GOT3 (cell line): ENCODE measurements around the gene EIF6.
"Not testable (repeated sequence)": the region's sequence is repeated elsewhere in the genome, so short reads cannot be mapped to it uniquely, and the experiment has no call there.

Source experiments
- DNase-seq: peaks from one replicate; lab custom pipeline; 2025; ENCODE audit warnings: mixed read lengths; lab: John Stamatoyannopoulos, UW

EIF6 gene

GRCh38 chr20:35277531-35278395, 6.8 kb downstream of the EIF6 start, which contains the start of gene MMP24OS:
Gene MMP24OS, minus strand, starts transcription at chr20:35278122. Its CDS starts 193 bp downstream, at chr20:35277929.
- peak; percentile 66 for DNase-seq

- DNase-seq, result no peak
Observed at GRCh38 chr20:35277127-35277526, 7.4 kb downstream of the EIF6 start.

- no peak for DNase-seq
Observed at GRCh38 chr20:35276408-35276807, 8.2 kb downstream of the EIF6 start.

- DNase-seq, result no peak
Observed at GRCh38 chr20:35275741-35276251, 8.8 kb downstream of the EIF6 start.

- no peak for DNase-seq
Observed at GRCh38 chr20:35274172-35275092, 10.1 kb downstream of the EIF6 start.

- DNase-seq, result no peak
Observed at GRCh38 chr20:35273449-35274171, 11.0 kb downstream of the EIF6 start.

- no peak for DNase-seq
Observed at GRCh38 chr20:35271904-35272303, 12.7 kb downstream of the EIF6 start.

GRCh38 chr20:35271073-35271882, 13.3 kb downstream of the EIF6 start:
- DNase-seq, result no peak

- DNase-seq, result no peak
Observed at GRCh38 chr20:35270021-35270902, 14.3 kb downstream of the EIF6 start.

- no peak for DNase-seq
Observed at GRCh38 chr20:35269055-35269781, 15.4 kb downstream of the EIF6 start.

- no peak for DNase-seq
Observed at GRCh38 chr20:35267092-35267491, 17.5 kb downstream of the EIF6 start.

GRCh38 chr20:35264755-35265154, 19.8 kb downstream of the EIF6 start:
- DNase-seq, result no peak

- no peak for DNase-seq
Observed at GRCh38 chr20:35263532-35264341, 20.8 kb downstream of the EIF6 start.

GRCh38 chr20:35262731-35263531, 21.6 kb downstream of the EIF6 start:
- not testable (repeated sequence) for DNase-seq

GRCh38 chr20:35262321-35262720, 22.3 kb downstream of the EIF6 start:
- DNase-seq, result not testable (repeated sequence)

GRCh38 chr20:35260426-35260825, 24.1 kb downstream of the EIF6 start:
- DNase-seq, result no peak

- no peak for DNase-seq
Observed at GRCh38 chr20:35257175-35257909, 27.2 kb downstream of the EIF6 start.
